ENCODE results near the gene PRSS57.
"Not testable (repeated sequence)": the region's sequence is repeated elsewhere in the genome, so short reads cannot be mapped to it uniquely, and the experiment has no call there.

Gene PRSS57

GRCh38 chr19:688992-689391, 6.3 kb downstream of the PRSS57 start:
- no peak for DNase-seq

- DNase-seq, result no peak
Measured at GRCh38 chr19:688214-688613, 7.0 kb downstream of the PRSS57 start.

GRCh38 chr19:687569-688166, 7.6 kb downstream of the PRSS57 start:
- no peak for DNase-seq

- DNase-seq, result no peak
Measured at GRCh38 chr19:686589-687297, 8.5 kb downstream of the PRSS57 start.

- DNase-seq, result no peak
Measured at GRCh38 chr19:685454-685931, 9.8 kb downstream of the PRSS57 start.

GRCh38 chr19:682678-683320, 12.5 kb downstream of the PRSS57 start:
- no peak for DNase-seq

- no peak for DNase-seq
Measured at GRCh38 chr19:681029-682019, 13.9 kb downstream of the PRSS57 start.

- peak; percentile 97 for DNase-seq
Measured at GRCh38 chr19:680287-681028, 14.8 kb downstream of the PRSS57 start.

GRCh38 chr19:679418-680286, 15.6 kb downstream of the PRSS57 start:
- peak; percentile 37 for DNase-seq

GRCh38 chr19:678791-679388, 16.4 kb downstream of the PRSS57 start:
- no peak for DNase-seq

- DNase-seq, result no peak
Measured at GRCh38 chr19:677601-678436, 17.4 kb downstream of the PRSS57 start.

- no peak for DNase-seq
Measured at GRCh38 chr19:677201-677600, 18.1 kb downstream of the PRSS57 start.

GRCh38 chr19:676339-677105, 18.7 kb downstream of the PRSS57 start, which contains the start of gene FSTL3:
FSTL3 (plus strand) TSS chr19:676392; CDS start chr19:676424, 32 bp downstream.
- no peak for DNase-seq

GRCh38 chr19:676007-676338, 19.3 kb downstream of the PRSS57 start:
- DNase-seq, result no peak

GRCh38 chr19:674282-675151, 20.7 kb downstream of the PRSS57 start:
- no peak for DNase-seq

GRCh38 chr19:670609-671075, 24.6 kb downstream of the PRSS57 start:
- DNase-seq, result peak; percentile 22

GRCh38 chr19:668675-669434, 26.4 kb downstream of the PRSS57 start:
- not testable (repeated sequence) for DNase-seq
